ENCODE results near the gene ZNG1A.
"Not testable (repeated sequence)": the region's sequence is repeated elsewhere in the genome, so short reads cannot be mapped to it uniquely, and the experiment has no call there.

The ZNG1A gene

DNA sequence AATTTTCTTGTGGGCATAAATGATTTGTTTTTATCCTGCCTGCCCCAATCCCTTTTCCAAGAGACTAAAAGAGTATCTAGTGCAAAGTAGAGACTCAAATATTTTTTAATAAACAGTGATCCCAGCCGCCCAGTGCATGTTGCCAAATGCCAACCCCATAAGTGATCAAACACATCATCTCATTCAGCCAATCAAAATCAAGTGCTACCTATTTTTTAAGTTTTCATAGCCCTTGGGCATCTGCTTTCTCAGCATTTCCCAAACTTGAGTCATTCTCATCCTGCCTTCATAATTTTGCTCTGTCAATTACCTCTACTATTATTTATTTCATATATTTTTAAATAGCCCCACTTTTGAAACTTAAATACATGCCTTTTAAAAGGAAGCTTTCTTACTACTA, 88.0 kb downstream of the ZNG1A start:
- H3K4me3 ChIP-seq; H3K9me3 ChIP-seq (ENCODE audit: low read depth, low read length); H3K36me3 ChIP-seq (ENCODE audit: insufficient read depth, low read length); H3K27ac ChIP-seq; H3K9ac ChIP-seq (ENCODE audit: insufficient read length); DNase-seq (ENCODE audit: low read depth, low spot score): not testable (repeated sequence)

DNA sequence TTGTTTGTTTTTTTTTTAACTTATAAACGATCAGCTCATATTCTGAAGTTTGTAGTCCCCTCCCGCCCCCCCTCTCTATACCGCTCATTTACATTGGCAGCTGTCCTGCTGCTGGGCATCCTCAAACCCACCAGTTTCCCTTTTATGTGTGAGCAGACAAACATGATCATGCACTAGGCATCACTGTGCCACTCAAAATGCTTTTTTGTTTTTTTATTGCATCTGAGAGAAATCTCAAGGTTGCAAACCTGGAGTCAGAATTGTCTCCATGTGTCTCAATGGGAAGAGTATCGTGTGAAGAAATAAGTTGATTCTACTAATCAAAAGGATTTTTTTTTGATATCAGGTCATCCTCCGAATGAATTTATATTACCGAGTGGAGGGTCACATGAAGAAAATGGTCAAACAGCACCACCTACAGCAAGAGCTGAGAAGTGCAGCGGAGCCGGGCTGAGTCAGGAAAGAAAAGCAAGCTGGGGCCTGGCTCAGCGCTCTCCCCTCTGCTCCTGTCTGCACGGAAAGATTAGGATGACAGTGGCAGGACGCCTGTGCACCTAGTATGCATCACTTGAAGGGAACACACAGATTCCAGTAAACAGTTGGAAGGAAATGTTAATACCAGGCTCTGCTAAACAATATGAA, 90.3 kb downstream of the ZNG1A start:
- not testable (repeated sequence) for H3K9ac ChIP-seq (ENCODE audit: insufficient read length); DNase-seq (ENCODE audit: low read depth, low spot score); H3K4me3 ChIP-seq; H3K36me3 ChIP-seq (ENCODE audit: insufficient read depth, low read length); H3K9me3 ChIP-seq (ENCODE audit: low read depth, low read length); H3K27ac ChIP-seq

DNA sequence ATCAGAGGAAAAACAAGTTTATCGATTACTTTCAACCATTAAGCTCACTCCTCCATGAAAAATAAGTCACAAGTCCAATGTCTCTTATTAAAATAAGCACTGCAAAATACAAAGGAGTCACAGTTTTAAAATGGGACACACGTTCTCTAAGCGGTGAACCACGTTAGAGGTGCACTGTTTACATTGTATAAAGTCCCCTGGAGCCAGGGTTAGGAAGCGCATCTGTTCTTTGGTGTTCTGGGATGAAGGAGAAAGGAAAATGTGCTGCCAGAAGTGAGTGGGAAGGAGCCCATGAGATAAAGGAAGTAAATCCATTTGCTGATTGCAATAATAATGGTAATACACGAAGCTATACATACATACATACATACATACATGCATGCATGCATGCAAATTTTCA, 91.0 kb downstream of the ZNG1A start:
- not testable (repeated sequence) for H3K9me3 ChIP-seq (ENCODE audit: low read depth, low read length); H3K4me3 ChIP-seq; H3K36me3 ChIP-seq (ENCODE audit: insufficient read depth, low read length); H3K27ac ChIP-seq; DNase-seq (ENCODE audit: low read depth, low spot score); H3K9ac ChIP-seq (ENCODE audit: insufficient read length)

DNA sequence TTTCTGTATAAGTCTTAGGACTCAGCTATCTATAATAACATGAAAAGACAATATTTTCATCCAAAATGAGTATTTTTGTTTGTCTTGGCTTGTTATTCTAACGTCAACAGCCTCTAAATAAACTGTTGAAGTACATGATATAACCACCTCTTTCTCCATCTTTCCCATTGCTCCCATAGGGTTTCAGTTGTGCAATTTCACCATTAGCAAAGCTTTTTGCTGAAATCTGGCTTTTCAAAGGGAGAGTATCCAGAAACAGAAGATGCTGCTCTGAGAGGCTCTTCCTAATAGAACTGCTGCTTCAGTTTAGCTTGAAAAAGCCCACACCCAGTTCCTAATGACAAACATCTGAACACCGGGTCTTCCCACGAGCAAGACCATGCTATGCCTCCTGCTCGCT, 91.8 kb downstream of the ZNG1A start:
- not testable (repeated sequence) for H3K27ac ChIP-seq; H3K9ac ChIP-seq (ENCODE audit: insufficient read length); DNase-seq (ENCODE audit: low read depth, low spot score); H3K36me3 ChIP-seq (ENCODE audit: insufficient read depth, low read length); H3K9me3 ChIP-seq (ENCODE audit: low read depth, low read length); H3K4me3 ChIP-seq

DNA sequence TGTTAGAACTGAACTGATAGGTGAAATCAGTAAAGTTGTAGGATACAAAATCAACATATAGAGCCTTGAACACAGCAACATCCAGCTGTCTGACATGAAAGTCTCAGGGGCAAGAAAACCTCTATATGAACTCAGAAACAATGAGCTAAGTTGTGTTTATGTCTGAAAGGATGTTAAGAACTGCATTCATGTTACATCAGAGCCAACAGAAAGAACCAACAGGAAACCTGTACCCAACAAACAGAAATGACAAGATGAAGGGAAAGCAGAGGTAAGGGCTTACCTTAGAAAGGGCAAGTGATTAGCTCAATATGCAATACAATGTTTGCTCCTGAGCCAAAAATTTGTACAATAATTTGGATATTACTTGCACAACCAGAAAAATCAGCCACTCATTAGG, 92.2 kb downstream of the ZNG1A start:
- not testable (repeated sequence) for H3K36me3 ChIP-seq (ENCODE audit: insufficient read depth, low read length); H3K9ac ChIP-seq (ENCODE audit: insufficient read length); H3K9me3 ChIP-seq (ENCODE audit: low read depth, low read length)

DNA sequence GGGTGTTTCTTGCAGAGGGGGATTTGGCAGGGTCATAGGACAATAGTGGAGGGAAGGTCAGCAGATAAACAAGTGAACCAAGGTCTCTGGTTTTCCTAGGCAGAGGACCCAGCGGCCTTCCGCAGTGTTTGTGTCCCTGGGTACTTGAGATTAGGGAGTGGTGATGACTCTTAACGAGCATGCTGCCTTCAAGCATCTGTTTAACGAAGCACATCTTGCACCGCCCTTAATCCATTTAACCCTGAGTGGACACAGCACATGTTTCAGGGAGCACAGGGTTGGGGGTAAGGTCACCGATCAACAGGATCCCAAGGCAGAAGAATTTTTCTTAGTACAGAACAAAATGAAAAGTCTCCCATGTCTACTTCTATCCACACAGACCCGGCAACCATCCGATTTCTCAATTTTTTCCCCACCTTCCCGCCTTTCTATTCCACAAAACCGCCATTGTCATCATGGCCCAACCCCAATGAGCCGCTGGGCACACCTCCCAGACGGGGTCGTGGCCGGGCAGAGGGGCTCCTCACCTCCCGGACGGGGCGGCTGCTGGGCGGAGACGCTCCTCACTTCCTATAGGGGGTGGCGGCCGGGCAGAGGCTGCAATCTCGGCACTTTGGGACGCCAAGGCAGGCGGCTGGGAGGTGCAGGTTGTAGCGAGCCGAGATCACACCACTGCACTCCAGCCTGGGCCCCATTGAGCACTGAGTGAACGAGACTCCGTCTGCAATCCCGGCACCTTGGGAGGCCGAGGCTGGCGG, 95.7 kb downstream of the ZNG1A start:
- H3K36me3 ChIP-seq (ENCODE audit: insufficient read depth, low read length); H3K9ac ChIP-seq (ENCODE audit: insufficient read length); H3K27ac ChIP-seq; H3K4me3 ChIP-seq; DNase-seq (ENCODE audit: low read depth, low spot score); H3K9me3 ChIP-seq (ENCODE audit: low read depth, low read length): not testable (repeated sequence)

More for the DNA sequence above, 92.2 kb downstream of the ZNG1A start:
- not testable (repeated sequence) for H3K27ac ChIP-seq; H3K4me3 ChIP-seq; DNase-seq (ENCODE audit: low read depth, low spot score)

DNA sequence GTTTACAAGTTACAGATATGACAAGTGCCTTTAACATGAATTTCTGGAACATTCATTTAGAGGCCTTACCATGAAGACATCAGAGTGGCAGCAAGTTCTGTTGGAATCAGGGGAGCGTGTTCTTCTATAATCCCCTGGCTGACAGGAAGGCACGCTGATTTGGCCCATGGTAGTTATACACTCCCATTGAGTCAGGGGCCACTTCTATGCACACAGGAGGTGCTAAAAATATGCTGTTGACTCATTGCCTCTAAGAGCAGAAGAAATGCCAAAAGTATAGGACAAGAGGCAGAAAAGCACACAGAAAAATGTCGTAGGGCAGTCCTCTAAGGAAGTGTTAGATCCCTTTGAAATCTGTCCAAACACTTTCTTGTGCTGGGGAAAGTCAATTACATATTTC, 100.5 kb downstream of the ZNG1A start:
- not testable (repeated sequence) for H3K9ac ChIP-seq (ENCODE audit: insufficient read length); H3K27ac ChIP-seq; H3K36me3 ChIP-seq (ENCODE audit: insufficient read depth, low read length); DNase-seq (ENCODE audit: low read depth, low spot score); H3K4me3 ChIP-seq; H3K9me3 ChIP-seq (ENCODE audit: low read depth, low read length)

DNA sequence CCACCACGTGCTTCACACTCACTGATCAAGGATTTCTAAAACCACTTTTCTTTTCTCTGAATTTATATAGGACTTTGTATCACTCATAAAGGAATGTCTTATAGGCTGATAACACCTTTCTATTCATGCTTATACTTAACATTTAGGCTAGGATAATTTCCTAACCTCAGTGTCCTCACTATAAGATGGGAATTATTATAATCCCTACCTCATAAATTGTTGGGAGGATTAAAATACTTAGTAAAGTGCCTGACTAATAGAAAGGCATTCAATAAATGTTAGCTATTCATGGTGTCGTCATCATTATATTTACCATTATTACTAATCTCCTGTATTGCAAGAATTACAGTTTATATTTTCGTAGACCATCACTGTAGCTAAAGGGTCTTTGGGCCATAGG, 102.5 kb downstream of the ZNG1A start:
- H3K4me3 ChIP-seq; H3K9ac ChIP-seq (ENCODE audit: insufficient read length); H3K9me3 ChIP-seq (ENCODE audit: low read depth, low read length); DNase-seq (ENCODE audit: low read depth, low spot score); H3K27ac ChIP-seq; H3K36me3 ChIP-seq (ENCODE audit: insufficient read depth, low read length): not testable (repeated sequence)

DNA sequence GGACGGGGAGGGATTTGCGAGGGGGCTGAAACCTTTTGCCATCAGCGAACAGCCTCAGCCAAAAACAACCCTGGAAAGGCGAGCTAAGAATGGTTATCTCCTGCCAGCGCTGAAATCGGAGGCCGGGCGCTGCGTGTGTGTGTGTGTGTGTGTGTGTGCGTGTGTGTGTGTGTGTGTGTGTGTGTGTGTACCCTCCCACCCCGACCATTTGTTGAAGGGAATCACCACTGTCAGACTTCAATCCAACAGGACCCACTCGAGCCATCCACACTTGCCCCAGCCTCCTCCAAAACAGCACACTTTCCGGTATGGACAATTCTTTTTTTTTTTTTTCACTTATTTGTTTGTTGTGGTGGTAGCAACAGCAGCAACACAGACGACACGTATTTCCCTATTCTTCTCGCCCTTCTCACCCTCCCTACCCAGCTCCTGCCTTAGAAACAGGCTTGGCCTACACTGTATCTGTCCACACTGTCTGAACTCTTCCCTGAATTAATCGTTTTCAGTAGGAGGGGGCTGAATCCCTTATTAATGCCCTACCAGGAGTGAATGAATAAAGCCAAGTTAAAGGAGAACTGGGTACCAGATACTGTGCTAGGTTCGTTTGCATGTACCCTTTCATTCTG, 104.8 kb downstream of the ZNG1A start:
- not testable (repeated sequence) for H3K9me3 ChIP-seq (ENCODE audit: low read depth, low read length); DNase-seq (ENCODE audit: low read depth, low spot score); H3K9ac ChIP-seq (ENCODE audit: insufficient read length); H3K36me3 ChIP-seq (ENCODE audit: insufficient read depth, low read length); H3K27ac ChIP-seq
- H3K4me3 ChIP-seq: peak overlapping the region; percentile 81

DNA sequence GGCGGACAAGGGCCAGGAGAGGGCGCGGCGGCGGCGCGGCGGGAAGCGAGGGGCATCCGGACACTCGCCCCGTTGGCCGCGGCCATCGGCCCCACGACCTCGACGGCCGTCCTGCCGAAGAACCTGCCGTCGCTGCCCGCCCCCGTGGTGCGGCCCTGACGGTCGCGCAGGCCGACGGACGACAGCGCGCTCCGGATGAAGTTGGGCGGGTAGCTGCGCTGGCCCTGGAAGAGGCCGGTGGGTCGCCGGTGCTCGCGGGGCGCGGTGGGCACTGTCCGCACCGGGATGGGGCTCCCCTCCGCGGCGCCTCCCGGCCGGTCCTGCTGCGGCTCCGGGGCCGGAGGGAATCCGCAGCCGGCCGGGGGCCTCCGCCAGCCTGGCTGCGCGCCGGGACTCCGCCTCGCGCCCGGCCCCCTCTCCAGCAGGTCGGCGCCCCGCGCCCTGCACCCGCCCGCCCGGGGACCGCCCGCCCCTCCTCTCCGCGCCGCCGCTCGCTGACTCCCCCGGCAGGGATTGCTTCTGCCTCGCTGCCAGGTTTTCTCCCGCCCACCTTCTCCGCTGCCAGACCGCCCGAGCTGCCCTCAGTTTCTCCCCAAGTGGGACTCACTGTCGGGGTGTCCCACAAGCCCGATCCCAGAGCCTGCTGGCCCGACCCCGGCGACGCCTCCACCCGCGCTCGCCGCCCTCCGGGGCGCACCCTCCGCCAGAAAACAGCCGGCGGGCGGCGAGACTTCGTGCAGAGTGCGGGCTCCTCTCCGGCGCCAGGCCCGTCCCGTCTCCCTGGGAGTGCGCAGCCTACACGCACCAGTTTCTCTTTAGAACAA, 105.6 kb downstream of the ZNG1A start:
- H3K9ac ChIP-seq (ENCODE audit: insufficient read length): peak overlapping the region; percentile 55
- not testable (repeated sequence) for DNase-seq (ENCODE audit: low read depth, low spot score); H3K9me3 ChIP-seq (ENCODE audit: low read depth, low read length); H3K27ac ChIP-seq; H3K36me3 ChIP-seq (ENCODE audit: insufficient read depth, low read length)
- peak overlapping the region; percentile 81 for H3K4me3 ChIP-seq
